ENCODE results near the gene DEPDC5. TPM values are rescaled to one million over a fixed set of nuclear protein-coding genes. Genes with fewer than 3 reads are reported as not detected.

DEPDC5 gene
- total and polyA plus RNA-seq, 2 of the 8 experiments (the other 6 are each of a cell fraction or from before 2014, with no cell fraction given): 18.3 to 26.5 TPM

GRCh38 chr22:31825513-31825912 lies 71.7 kb downstream of the DEPDC5 start (continued):
- no peak for TF ChIP-seq CHD7 (IDR thresholded peaks at IDR 0.05; ENCODE audit: insufficient replicate concordance, low read length)
- no peak for TF ChIP-seq RXRA (IDR thresholded peaks at IDR 0.05; ENCODE audit: insufficient read depth, low read depth, low read length)
- TF ChIP-seq SUZ12 (IDR thresholded peaks at IDR 0.05; ENCODE audit: low read length): no peak
- no peak for TF ChIP-seq SP1 (IDR thresholded peaks at IDR 0.05; ENCODE audit: low read depth, low read length)
- TF ChIP-seq PHF8 (conservative IDR thresholded peaks at IDR 0.05; ENCODE audit: low read depth, low read length): no peak
- no peak for TF ChIP-seq EP300 (IDR thresholded peaks at IDR 0.05; ENCODE audit: borderline replicate concordance in 1 of 2, low read depth in 2 of 2, low read length in 2 of 2)
- TF ChIP-seq SIN3A (conservative IDR thresholded peaks at IDR 0.05 in 1 of 2, IDR thresholded peaks at IDR 0.05 in 1 of 2; ENCODE audit: low read depth in 1 of 2, low read length in 2 of 2): no peak
